ENCODE measurements around the gene GRIN2C.

The GRIN2C gene

GRCh38 chr17:74890554-74890953 is 30.9 kb upstream of the GRIN2C start:
- Histone ChIP-seq H2AFZ (ENCODE audit: low read length) (no peak overlapping the region), H3K4me3 (ENCODE audit: low read depth, low read length, poor library complexity, severe bottlenecking) (no peak overlapping the region), H3K9me3 (ENCODE audit: low read length) (no peaks in the 10 kb centered on the region), H3K27me3 (ENCODE audit: insufficient read depth, low read length) (peaks cover 10% of the 10 kb centered on the region; the same call in 1 of the 2 replicates), H3K9ac (ENCODE audit: low read length) (no peak overlapping the region), H3K4me2 (ENCODE audit: low read length) (no peak overlapping the region), H3K4me1 (ENCODE audit: insufficient read depth, low read length, severe bottlenecking) (no peaks in the 10 kb centered on the region), H4K20me1 (ENCODE audit: insufficient read depth, low read length) (no peaks in the 10 kb centered on the region), H3K36me3 (ENCODE audit: insufficient read depth, low read length) (no peaks in the 10 kb centered on the region), H3K9me2 (ENCODE audit: low read depth, low read length) (no peaks in the 10 kb centered on the region), H3K79me2 (ENCODE audit: insufficient read depth, low read length) (no peaks in the 10 kb centered on the region), H3K27ac (ENCODE audit: low read depth, low read length, poor library complexity, severe bottlenecking) (no peak overlapping the region), H3F3A (ENCODE audit: insufficient read depth, low read length) (no peaks in the 10 kb centered on the region)
- TF ChIP-seq CTCF (IDR thresholded peaks at IDR 0.05; ENCODE audit: low read length) (no peak), EZH2 (IDR thresholded peaks at IDR 0.05; ENCODE audit: borderline replicate concordance, low read length) (no peak)

- peaks cover 10% of the 10 kb centered on the region; the same call in 1 of the 2 replicates for H3K27me3 ChIP-seq (ENCODE audit: insufficient read depth, low read length)
Observed at GRCh38 chr17:74888469-74888868, 28.8 kb upstream of the GRIN2C start.

GRCh38 chr17:74883241-74883745 is 23.6 kb upstream of the GRIN2C start:
- H3K27me3 ChIP-seq (ENCODE audit: insufficient read depth, low read length) = peaks cover 20% of the 10 kb centered on the region; the same call in 1 of the 2 replicates
- TF ChIP-seq EZH2 (IDR thresholded peaks at IDR 0.05; ENCODE audit: borderline replicate concordance, low read length) (no peak), CTCF (IDR thresholded peaks at IDR 0.05; ENCODE audit: low read length) (no peak)
- no peaks in the 10 kb centered on the region for H4K20me1 ChIP-seq (ENCODE audit: insufficient read depth, low read length)
- H3K4me2 ChIP-seq (ENCODE audit: low read length) = no peak overlapping the region
- H3K4me3 ChIP-seq (ENCODE audit: low read depth, low read length, poor library complexity, severe bottlenecking) = no peak overlapping the region
- no peak overlapping the region for H2AFZ ChIP-seq (ENCODE audit: low read length)
- H3K36me3 ChIP-seq (ENCODE audit: insufficient read depth, low read length) = no peaks in the 10 kb centered on the region
- no peaks in the 10 kb centered on the region for H3K4me1 ChIP-seq (ENCODE audit: insufficient read depth, low read length, severe bottlenecking)
- no peaks in the 10 kb centered on the region for H3K9me3 ChIP-seq (ENCODE audit: low read length)
- no peaks in the 10 kb centered on the region for H3K9me2 ChIP-seq (ENCODE audit: low read depth, low read length)
- H3F3A ChIP-seq (ENCODE audit: insufficient read depth, low read length) = no peaks in the 10 kb centered on the region
- H3K27ac ChIP-seq (ENCODE audit: low read depth, low read length, poor library complexity, severe bottlenecking) = no peak overlapping the region
- H3K79me2 ChIP-seq (ENCODE audit: insufficient read depth, low read length) = no peaks in the 10 kb centered on the region
- no peak overlapping the region for H3K9ac ChIP-seq (ENCODE audit: low read length)

More at GRCh38 chr17:74888469-74888868, 28.8 kb upstream of the GRIN2C start:
- Histone ChIP-seq H4K20me1 (ENCODE audit: insufficient read depth, low read length) (no peaks in the 10 kb centered on the region), H3K4me2 (ENCODE audit: low read length) (no peak overlapping the region), H3K36me3 (ENCODE audit: insufficient read depth, low read length) (no peaks in the 10 kb centered on the region), H3K79me2 (ENCODE audit: insufficient read depth, low read length) (no peaks in the 10 kb centered on the region), H3K4me3 (ENCODE audit: low read depth, low read length, poor library complexity, severe bottlenecking) (no peak overlapping the region), H3K9me3 (ENCODE audit: low read length) (no peaks in the 10 kb centered on the region), H3K9ac (ENCODE audit: low read length) (no peak overlapping the region), H2AFZ (ENCODE audit: low read length) (no peak overlapping the region), H3K27ac (ENCODE audit: low read depth, low read length, poor library complexity, severe bottlenecking) (no peak overlapping the region), H3K9me2 (ENCODE audit: low read depth, low read length) (no peaks in the 10 kb centered on the region), H3K4me1 (ENCODE audit: insufficient read depth, low read length, severe bottlenecking) (no peaks in the 10 kb centered on the region), H3F3A (ENCODE audit: insufficient read depth, low read length) (no peaks in the 10 kb centered on the region)
- no peak for TF ChIP-seq EZH2 (IDR thresholded peaks at IDR 0.05; ENCODE audit: borderline replicate concordance, low read length)
- TF ChIP-seq CTCF (IDR thresholded peaks at IDR 0.05; ENCODE audit: low read length) = no peak

Measured in OCI-LY1 (cell line).